Psoas muscle (tissue), 8 donors: ENCODE data around the gene COL5A2. TPM values are rescaled to one million over a fixed set of nuclear protein-coding genes. Genes with fewer than 3 reads are reported as not detected.

Source experiments
- ATAC-seq, 4 donors: fragments of 200-7000 bp; cut with Tn5 transposase; one replicate each; pipeline ENCODE4 v1.9.1; 2020; ENCODE audit warnings: moderate library complexity in 3 of 4, mild to moderate bottlenecking in 2 of 4
- DNase-seq, 2 donors: peaks; one replicate each; pipeline ENCODE4 v3.0.0-alpha.2; 2020
- H3K27ac ChIP-seq: fragments of 200-600 bp; one replicate; pipeline ENCODE4 v1.8.0; 2022
- H3K27me3 ChIP-seq, 3 donors: fragments of 200-600 bp in 1 of 3; one replicate each; pipeline versions ENCODE4 v1.6.1 to v1.8.0; 2013 to 2022; ENCODE audit warnings: low read length in 2 of 3, mild to moderate bottlenecking in 2 of 3, moderate library complexity in 1 of 3; ENCODE audit not compliant: insufficient read depth in 3 of 3
- H3K36me3 ChIP-seq, 2 donors: fragments of 200-600 bp in 1 of 2; one replicate each; pipeline versions ENCODE4 v1.6.1 to v1.8.0; 2013 to 2022; ENCODE audit warnings: low read depth in 1 of 2, mild to moderate bottlenecking in 1 of 2, moderate library complexity in 1 of 2; ENCODE audit not compliant: insufficient read depth in 1 of 2
- H3K4me1 ChIP-seq: fragments of 200-600 bp; one replicate; pipeline ENCODE4 v1.8.0; 2022
- H3K4me3 ChIP-seq: fragments of 200-600 bp; one replicate; pipeline ENCODE4 v1.8.0; 2022; ENCODE audit warnings: mild to moderate bottlenecking
- H3K9me3 ChIP-seq: fragments of 200-600 bp; one replicate; pipeline ENCODE4 v1.8.0; 2022
- WGBS, 3 donors: extraction: QIAGEN DNeasy Blood & Tissue Kit; methylation state at CpG; one replicate each; pipeline versions ENCODE4 v1.1.6 to v1.1.7; 2013; 5-methylcytosine and 5-hydroxymethylcytosine counted together
- intact Hi-C, 2 donors: fragments of 100-400 bp; cut with DNase I; formaldehyde crosslinking; loops; one replicate each; pipeline versions ENCODE4 v1.11.0 to v1.14.2; 2022
- polyA plus RNA-seq, 3 donors: library from polyadenylated mRNA; stranded (reverse); fragments of 200-250 nt; gene quantifications; one replicate each; pipeline ENCODE4 v1.2.3, GENCODE V29; 2013
- total RNA-seq, 4 donors: library from RNA; stranded (reverse); fragmentation: NEBNext Ultra II Directional in 2 of 4; extraction: Animal tissue kit (Norgen Biotek cat#: 25700) in 2 of 4; gene quantifications; one replicate each; pipeline versions ENCODE4 v1.2.1 to v1.2.4, GENCODE V29; 2021 to 2023
- TF ChIP-seq, protein P1 (sequence below): fragments of 200-600 bp; IDR thresholded peaks from one replicate; pipeline ENCODE4 v1.8.0; 2022; ENCODE audit warnings: antibody characterized with exemption
- donor health status: healthy with polysubstance abuse.
- donor health status: DM: no; HTN: no; CAD: no; lungs with moderate emphysema.
- donor health status: Bipolar disorder and iron deficiency.
- donor health status: healthy.
- donor health status: DM: yes; HTN: yes; CAD: no.
- donor health status: DM: no; HTN: no; CAD: no.
- donor health status: DM: no; HTN: no; CAD: no.
- donor health status: DM: yes; HTN: yes; CAD: no.

Gene COL5A2
- total and polyA plus RNA-seq, 7 donors: 2.3 to 16.8 (median 3.9) TPM

DNA sequence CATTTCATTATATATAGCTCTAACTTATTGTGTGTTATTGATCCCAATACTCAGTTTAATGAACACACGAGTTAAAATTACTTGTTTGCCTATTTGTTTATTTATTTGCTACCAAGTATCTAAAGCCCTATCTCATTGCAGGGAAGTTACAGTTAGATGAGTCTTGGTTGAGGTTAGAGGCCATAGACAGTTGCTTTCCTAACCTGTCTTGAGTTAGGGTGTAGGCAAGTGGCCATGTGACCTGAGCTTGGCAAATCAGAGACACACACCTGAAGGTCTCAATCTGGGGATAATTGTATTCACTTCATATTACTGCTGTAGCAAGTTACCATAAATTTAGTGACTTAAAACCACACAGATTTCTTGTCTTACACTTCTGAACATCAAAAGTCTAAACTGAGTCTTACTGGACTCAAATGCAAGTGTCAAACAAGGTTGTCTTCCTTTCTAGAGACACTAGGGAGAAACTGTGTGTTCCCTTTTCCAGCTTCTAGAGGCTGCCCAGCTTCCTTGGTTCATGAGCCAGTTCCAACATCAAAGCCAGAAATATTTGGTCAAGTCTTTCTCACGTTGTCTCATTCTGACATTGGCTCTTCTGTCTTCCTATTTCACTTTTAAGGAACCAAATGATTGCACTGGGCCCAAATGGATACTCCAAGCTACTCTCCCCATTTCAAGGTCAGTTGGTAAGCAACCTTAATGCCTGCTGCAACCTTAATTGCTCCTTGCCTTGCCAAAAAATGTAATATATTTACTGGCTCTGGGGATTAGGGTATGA lies 165.7 kb downstream of the COL5A2 start:
- Histone ChIP-seq H3K36me3 (peaks cover 0 to 17% of the 10 kb centered on the region in 2 donors), H3K27me3 (no peaks in the 10 kb centered on the region), H3K4me3 (no peak overlapping the region), H3K4me1 (no peaks in the 10 kb centered on the region), H3K27ac (no peak overlapping the region), H3K9me3 (no peaks in the 10 kb centered on the region)
- TF ChIP-seq, protein P1, sequence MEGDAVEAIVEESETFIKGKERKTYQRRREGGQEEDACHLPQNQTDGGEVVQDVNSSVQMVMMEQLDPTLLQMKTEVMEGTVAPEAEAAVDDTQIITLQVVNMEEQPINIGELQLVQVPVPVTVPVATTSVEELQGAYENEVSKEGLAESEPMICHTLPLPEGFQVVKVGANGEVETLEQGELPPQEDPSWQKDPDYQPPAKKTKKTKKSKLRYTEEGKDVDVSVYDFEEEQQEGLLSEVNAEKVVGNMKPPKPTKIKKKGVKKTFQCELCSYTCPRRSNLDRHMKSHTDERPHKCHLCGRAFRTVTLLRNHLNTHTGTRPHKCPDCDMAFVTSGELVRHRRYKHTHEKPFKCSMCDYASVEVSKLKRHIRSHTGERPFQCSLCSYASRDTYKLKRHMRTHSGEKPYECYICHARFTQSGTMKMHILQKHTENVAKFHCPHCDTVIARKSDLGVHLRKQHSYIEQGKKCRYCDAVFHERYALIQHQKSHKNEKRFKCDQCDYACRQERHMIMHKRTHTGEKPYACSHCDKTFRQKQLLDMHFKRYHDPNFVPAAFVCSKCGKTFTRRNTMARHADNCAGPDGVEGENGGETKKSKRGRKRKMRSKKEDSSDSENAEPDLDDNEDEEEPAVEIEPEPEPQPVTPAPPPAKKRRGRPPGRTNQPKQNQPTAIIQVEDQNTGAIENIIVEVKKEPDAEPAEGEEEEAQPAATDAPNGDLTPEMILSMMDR: no peak
- intact Hi-C loops: no loop called here
- DNase-seq (no peak), ATAC-seq (no peak)
- 55 to 71% (median 62%) methylated on average over 2 of the region's 2 CpGs for WGBS, 3 donors

DNA sequence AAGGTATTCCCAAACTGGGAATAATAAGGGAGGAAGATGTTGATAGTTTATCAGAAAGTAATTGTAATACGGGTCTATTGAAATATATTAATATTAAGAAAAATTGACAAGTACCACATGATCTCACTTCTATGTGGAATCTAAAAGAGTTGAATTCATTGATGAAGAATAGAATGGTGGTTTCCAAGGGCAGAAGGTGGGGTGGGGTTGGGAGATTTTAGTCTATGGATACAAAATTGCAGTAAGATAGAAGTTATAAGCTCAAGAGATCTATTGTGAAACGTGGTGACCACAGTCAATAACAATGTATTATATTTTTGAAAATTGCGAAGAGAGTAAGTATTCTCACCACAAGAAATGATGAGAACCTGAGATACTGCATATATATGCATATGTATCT lies 166.5 kb downstream of the COL5A2 start:
- WGBS, 3 donors: 82 to 87% (median 82%) methylated on average over 3 of the region's 3 CpGs
- no peak for DNase-seq
- TF ChIP-seq, protein P1: no peak
- no peaks in the 10 kb centered on the region for H3K4me1 ChIP-seq
- no peak overlapping the region for H3K27ac ChIP-seq
- ATAC-seq: no peak
- intact Hi-C loops: no loop called here
- no peaks in the 10 kb centered on the region for H3K27me3 ChIP-seq
- H3K9me3 ChIP-seq: no peaks in the 10 kb centered on the region
- H3K36me3 ChIP-seq: peaks cover 0 to 25% of the 10 kb centered on the region in 2 donors
- no peak overlapping the region for H3K4me3 ChIP-seq

DNA sequence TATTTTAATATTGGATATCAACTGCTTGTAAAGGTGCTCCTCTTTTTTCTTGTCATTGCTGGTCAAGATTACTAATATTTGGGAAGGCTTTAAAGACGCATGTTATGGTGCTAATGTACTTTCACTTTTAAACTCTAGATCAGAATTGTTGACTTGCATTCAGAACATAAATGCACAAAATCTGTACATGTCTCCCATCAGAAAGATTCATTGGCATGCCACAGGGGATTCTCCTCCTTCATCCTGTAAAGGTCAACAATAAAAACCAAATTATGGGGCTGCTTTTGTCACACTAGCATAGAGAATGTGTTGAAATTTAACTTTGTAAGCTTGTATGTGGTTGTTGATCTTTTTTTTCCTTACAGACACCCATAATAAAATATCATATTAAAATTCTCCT lies 167.2 kb downstream of the COL5A2 start:
- intact Hi-C loops: no loop called here
- ATAC-seq: no peak
- no peaks in the 10 kb centered on the region for H3K4me1 ChIP-seq
- H3K4me3 ChIP-seq: no peak overlapping the region
- H3K9me3 ChIP-seq: no peaks in the 10 kb centered on the region
- no peak overlapping the region for H3K27ac ChIP-seq
- WGBS, 3 donors: 76 to 87% (median 82%) methylated on average over 1 of the region's 1 CpG
- no peaks in the 10 kb centered on the region for H3K27me3 ChIP-seq
- TF ChIP-seq, protein P1: no peak
- DNase-seq: no peak
- H3K36me3 ChIP-seq: peaks cover 0 to 32% of the 10 kb centered on the region in 2 donors

DNA sequence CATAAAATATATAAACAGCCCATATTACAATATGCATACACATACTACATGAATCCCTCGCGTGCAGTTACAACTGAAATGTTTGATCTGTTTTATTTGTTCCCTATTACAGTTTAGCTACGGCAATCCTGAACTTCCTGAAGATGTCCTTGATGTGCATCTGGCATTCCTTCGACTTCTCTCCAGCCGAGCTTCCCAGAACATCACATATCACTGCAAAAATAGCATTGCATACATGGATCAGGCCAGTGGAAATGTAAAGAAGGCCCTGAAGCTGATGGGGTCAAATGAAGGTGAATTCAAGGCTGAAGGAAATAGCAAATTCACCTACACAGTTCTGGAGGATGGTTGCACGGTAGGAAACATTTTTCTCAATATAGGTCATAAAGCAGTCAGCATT lies 169.0 kb downstream of the COL5A2 start:
- WGBS, 3 donors: 69 to 78% (median 70%) methylated on average over 6 of the region's 6 CpGs
- Histone ChIP-seq H3K4me3 (no peak overlapping the region), H3K9me3 (no peaks in the 10 kb centered on the region), H3K36me3 (peaks cover 0 to 36% of the 10 kb centered on the region in 2 donors), H3K27me3 (no peaks in the 10 kb centered on the region), H3K4me1 (no peaks in the 10 kb centered on the region), H3K27ac (no peak overlapping the region)
- intact Hi-C loops: no loop called here
- ATAC-seq (no peak), DNase-seq (no peak)
- TF ChIP-seq, protein P1: no peak
